GM21381 (cell line): ENCODE measurements around the gene STON2.

Experiments
- ATAC-seq: cut with Tn5 transposase; IDR thresholded peaks from one replicate; pipeline ENCODE4 v1.9.1; 2021; ENCODE audit warnings: mild to moderate bottlenecking, moderate library complexity; ENCODE audit not compliant: unreplicated experiment

Gene STON2

DNA sequence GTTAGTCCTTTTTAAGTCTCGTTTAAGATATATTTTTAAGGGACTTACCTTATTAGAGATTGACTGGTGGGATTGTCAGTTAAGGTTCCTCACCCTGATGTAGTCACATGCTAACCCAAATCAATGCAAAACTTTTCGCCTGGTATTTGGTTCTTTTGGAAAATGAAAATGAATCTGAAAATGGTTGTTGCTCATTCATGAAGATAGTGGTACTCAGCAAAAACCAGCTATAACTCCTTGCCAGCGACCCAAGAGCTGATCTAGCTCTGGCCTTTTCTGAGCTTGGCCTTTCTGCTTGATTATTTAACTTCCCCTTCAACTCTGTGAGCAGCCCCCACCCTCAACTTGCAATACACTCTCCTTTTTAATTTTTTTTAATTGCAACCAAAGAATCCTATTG lies 94.4 kb downstream of the STON2 start:
- peak; percentile 40 for ATAC-seq

GRCh38 chr14:81305065-81305464 lies 95.1 kb downstream of the STON2 start:
- ATAC-seq, result no peak

DNA sequence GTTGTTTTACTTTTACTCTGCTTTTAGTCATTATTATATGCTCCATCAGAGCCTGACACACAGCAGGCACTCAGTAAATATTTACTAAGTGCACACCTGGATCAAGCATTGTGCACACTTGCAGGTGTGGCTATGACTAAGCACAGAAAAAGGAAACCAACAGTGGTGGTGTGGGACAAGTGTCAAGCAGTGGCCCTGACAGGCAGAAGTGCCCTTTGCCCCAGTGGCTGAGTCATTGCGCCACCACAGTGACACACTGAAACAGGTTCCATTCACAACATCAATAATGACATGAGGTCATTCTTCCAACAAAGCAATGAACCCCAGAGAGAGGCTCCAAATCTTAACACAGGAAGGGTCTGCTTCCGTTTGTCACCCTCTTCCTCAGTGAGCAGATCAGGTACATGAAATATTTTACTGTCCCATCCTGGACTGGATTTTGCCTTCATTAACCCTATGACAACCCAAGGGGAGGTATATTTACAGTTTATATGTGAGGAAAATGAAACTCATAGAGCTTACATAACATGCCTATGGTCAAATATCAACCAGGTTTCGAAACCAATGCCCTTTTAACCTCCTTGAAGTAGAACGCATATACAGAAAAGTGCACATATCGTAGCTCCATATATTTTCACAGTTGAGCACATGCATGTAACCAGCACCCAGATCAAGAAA lies 96.7 kb downstream of the STON2 start:
- ATAC-seq, result peak; percentile 86

GRCh38 chr14:81302638-81303037 lies 97.5 kb downstream of the STON2 start:
- ATAC-seq, result no peak

- ATAC-seq, result no peak
These were observed 98.3 kb downstream of the STON2 start for GRCh38 chr14:81301813-81302212.

GRCh38 chr14:81301371-81301770 lies 98.8 kb downstream of the STON2 start:
- ATAC-seq, result no peak

DNA sequence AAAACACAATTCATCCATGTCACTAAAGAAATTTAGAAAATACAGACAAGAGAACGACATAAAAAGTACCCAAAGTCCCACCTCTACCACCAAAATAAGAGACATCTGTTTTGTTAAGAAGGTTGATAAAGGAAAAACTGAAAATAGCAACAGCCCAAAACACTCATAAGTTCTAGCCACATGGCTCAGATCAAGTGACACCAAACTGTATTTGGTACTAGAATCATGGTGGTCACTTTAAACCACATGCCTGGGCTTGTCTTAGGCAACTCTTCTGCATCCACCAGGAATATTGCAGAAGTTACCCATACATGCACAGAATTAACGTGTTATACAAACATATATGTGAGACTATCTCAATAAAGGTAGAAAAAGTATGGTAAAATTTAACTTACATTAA lies 101.2 kb downstream of the STON2 start:
- no peak for ATAC-seq

DNA sequence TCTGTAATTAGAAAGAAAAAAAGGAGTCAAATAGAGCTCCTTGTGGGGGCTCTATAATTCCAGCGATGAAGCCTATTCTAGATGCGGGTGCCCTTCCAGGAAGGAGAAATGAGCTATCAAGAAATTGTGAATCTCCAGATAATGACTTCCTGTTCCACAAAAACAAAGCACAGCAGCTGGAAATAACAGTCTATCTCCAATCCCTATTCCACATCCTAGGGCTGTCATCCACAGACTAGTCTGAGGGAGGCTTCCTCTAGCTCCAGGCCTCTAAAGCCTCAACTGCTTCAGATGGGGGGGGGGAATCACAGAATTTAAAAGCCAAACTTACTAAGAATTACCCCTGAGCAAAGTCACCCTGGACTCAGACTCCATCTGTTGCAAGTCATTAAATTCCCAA lies 102.0 kb downstream of the STON2 start:
- ATAC-seq, result no peak

GRCh38 chr14:81295958-81296923 lies 103.9 kb downstream of the STON2 start:
- no peak for ATAC-seq

DNA sequence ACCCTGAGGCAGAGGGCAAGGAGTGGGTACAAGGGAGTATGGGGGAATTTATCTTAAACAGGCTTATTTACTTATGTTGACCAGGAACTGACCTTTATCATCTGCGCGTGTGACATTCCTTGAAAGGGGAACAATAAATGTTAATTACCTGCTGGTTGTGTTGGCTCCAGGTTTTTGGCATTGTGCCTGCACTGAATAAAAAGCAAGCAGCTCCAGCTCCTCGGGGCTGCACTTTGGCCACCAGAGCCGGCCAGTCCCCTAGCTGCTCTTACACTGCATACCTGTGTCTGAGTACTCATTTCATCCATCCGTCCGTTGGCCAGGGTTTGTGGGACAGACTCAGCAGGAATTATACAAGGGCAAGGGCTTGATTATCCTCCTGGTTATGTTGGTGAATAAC lies 110.6 kb downstream of the STON2 start:
- no peak for ATAC-seq

DNA sequence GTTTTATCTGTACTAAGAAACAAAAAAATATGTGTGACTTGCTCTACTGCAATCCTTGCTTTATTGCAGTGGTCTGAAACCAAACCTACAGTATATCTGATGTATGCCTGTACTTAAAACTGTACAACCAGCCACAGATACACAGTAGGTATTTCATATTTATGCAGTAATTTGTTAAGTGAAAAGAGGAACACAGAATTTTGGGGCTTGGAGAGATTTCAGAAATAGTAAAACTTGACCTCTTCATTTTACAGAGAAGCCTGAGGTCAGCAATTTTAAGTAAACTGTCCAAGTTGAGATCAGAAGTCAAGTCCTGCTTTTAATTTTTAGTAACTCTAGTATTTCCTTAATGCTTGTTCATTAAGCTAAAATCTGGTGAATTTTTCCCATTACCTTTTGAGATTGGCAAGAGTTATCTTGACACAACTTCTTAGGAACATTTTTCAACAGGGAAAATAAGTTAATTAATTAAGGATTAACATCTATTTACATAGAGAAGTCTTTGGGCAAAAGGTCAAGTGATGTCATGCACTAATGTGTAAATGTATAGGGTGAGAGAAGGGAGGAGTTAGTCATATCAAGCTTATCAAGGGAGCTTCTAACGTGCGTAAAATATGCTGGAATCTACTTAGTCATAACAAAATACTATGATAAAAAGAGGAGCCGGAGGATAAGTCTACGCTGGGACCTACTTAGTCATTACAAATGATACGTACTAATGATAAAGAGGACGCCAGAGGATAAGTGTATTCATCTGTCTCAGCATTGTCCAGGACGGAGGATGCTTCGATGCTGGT lies 113.4 kb downstream of the STON2 start:
- ATAC-seq, result no peak

GRCh38 chr14:81285245-81285644 lies 114.9 kb downstream of the STON2 start:
- ATAC-seq, result no peak

DNA sequence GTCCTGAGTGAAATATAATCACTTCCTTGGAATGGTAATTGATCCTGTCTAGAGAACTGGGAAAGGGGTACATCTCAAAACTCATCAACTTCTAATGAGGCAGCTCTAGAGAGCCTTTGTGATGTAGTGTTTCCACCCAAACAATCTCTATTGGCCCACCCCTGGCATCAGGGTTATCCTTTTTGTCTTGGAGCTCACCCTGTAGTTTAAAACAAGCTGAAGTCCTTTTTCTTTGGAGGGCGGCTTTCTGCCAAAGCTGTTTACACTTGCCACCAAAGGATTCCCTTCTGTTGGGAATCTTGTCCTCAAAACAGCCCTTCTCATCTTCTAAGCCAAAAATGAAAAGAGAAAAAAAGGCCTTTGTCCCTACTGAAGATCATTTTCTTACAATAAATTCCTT lies 118.8 kb downstream of the STON2 start:
- no peak for ATAC-seq

DNA sequence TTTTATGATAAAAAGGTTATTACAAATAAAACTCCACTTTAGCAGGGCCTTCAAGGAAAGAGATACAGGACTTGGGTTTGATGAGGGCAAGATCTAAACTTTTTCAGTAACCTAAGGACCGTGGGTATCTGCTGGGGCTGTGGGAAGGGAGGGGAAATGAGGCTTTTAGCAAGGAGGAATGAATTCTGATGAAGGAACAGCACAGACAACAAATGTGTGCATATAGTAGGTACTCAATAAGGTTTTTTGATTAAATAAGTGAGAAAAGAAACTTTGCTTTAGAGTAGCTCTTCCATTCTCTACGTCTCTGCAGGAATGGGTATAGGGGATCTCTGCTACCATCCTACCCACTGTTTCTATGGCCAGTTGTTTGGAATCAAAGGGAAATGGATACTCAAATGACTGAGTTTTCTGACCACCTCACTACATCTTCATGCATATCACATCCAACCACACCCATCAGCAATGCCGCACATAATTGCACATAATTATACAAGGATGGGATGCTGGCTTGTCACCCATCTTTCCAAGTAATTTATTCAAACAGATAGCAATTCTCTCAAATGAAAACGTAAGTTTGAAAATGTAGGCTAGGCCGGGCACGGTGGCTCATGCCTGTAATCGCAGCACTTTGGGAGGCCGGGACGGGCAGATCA lies 119.9 kb downstream of the STON2 start:
- no peak for ATAC-seq

GRCh38 chr14:81277096-81277495 lies 123.0 kb downstream of the STON2 start:
- ATAC-seq, result no peak

- no peak for ATAC-seq
These were observed 123.8 kb downstream of the STON2 start for GRCh38 chr14:81276073-81277069.

GRCh38 chr14:81275305-81276072 lies 124.6 kb downstream of the STON2 start:
- no peak for ATAC-seq

- no peak for ATAC-seq
These were observed 126.1 kb downstream of the STON2 start for GRCh38 chr14:81273961-81274575.
